Mesenchymal stem cell (in vitro differentiated cells and primary cell): ENCODE results near the gene TMEM184C.

Experiments
- DNase-seq: peaks from one replicate; pipeline ENCODE4 v3.0.0-alpha.2; 2013
- H2AFZ ChIP-seq: one replicate; pipeline ENCODE4 v1.6.1; 2013; ENCODE audit warnings: low read depth, mild to moderate bottlenecking, control low read depth, inconsistent platforms, low read length, moderate library complexity
- H2AK5ac ChIP-seq: 2 replicates; pipeline ENCODE4 v1.6.1; 2013; ENCODE audit warnings: low read length, moderate library complexity, mild to moderate bottlenecking, inconsistent platforms; ENCODE audit not compliant: severe bottlenecking
- H2BK120ac ChIP-seq: one replicate; pipeline ENCODE4 v1.6.1; 2013; ENCODE audit warnings: low read depth, mild to moderate bottlenecking, inconsistent platforms, low read length, moderate library complexity
- H2BK12ac ChIP-seq, 2 experiments: one replicate each; pipeline ENCODE4 v1.6.1; 2013; ENCODE audit warnings: inconsistent platforms in 2 of 2, low read length in 2 of 2, mild to moderate bottlenecking in 2 of 2, moderate library complexity in 2 of 2, control low read depth in 1 of 2
- H2BK15ac ChIP-seq: one replicate; pipeline ENCODE4 v1.6.1; 2013; ENCODE audit warnings: mild to moderate bottlenecking, low read depth, inconsistent platforms; ENCODE audit not compliant: poor library complexity, severe bottlenecking
- H2BK5ac ChIP-seq: 2 replicates; pipeline ENCODE4 v1.6.1; 2013; ENCODE audit warnings: low read depth, mild to moderate bottlenecking, low read length, control low read depth, inconsistent platforms; ENCODE audit not compliant: poor library complexity, severe bottlenecking
- H3K14ac ChIP-seq, 2 experiments: one replicate each; pipeline ENCODE4 v1.6.1; 2013; ENCODE audit warnings: inconsistent platforms in 2 of 2, low read length in 2 of 2, control low read depth in 1 of 2, mild to moderate bottlenecking in 1 of 2, moderate library complexity in 1 of 2
- H3K18ac ChIP-seq, 2 experiments: one replicate each; pipeline ENCODE4 v1.6.1; 2013; ENCODE audit warnings: inconsistent platforms in 2 of 2, low read length in 2 of 2, control low read depth in 1 of 2, low read depth in 1 of 2, mild to moderate bottlenecking in 1 of 2
- H3K23ac ChIP-seq, 2 experiments: one replicate each; pipeline ENCODE4 v1.6.1; 2013; ENCODE audit warnings: inconsistent platforms in 2 of 2, low read length in 2 of 2, mild to moderate bottlenecking in 2 of 2, moderate library complexity in 2 of 2, control low read depth in 1 of 2
- H3K27ac ChIP-seq: 2 replicates; pipeline ENCODE4 v1.5.1; 2013; ENCODE audit warnings: mild to moderate bottlenecking, moderate library complexity, low read length, control low read depth, inconsistent platforms; ENCODE audit not compliant: poor library complexity, severe bottlenecking
- H3K27me3 ChIP-seq, 2 experiments: 2 replicates each; pipeline versions ENCODE4 v1.6.1 to v1.7.0; 2013; ENCODE audit warnings: low read length in 2 of 2, mild to moderate bottlenecking in 2 of 2, moderate library complexity in 2 of 2, control low read depth in 1 of 2, inconsistent platforms in 1 of 2; ENCODE audit not compliant: control insufficient read depth in 1 of 2, insufficient read depth in 1 of 2
- H3K36me3 ChIP-seq, 2 experiments: 2 replicates each; pipeline versions ENCODE4 v1.6.1 to v1.7.0; 2013; ENCODE audit warnings: low read length in 2 of 2, control low read depth in 1 of 2, inconsistent platforms in 1 of 2, low read depth in 1 of 2, mild to moderate bottlenecking in 1 of 2; ENCODE audit not compliant: insufficient read depth in 2 of 2, control insufficient read depth in 1 of 2
- H3K4ac ChIP-seq, 2 experiments: one replicate each; pipeline ENCODE4 v1.6.1; 2013; ENCODE audit warnings: inconsistent platforms in 2 of 2, low read length in 2 of 2, mild to moderate bottlenecking in 2 of 2, moderate library complexity in 2 of 2, control low read depth in 1 of 2, low read depth in 1 of 2
- H3K4me1 ChIP-seq: 2 replicates; pipeline ENCODE4 v1.6.1; 2013; ENCODE audit warnings: low read depth, low read length, control low read depth; ENCODE audit not compliant: control insufficient read depth, insufficient read depth
- H3K4me2 ChIP-seq: 2 replicates; pipeline ENCODE4 v1.6.1; 2013; ENCODE audit warnings: low read length, mild to moderate bottlenecking, inconsistent platforms; ENCODE audit not compliant: poor library complexity, severe bottlenecking
- H3K4me3 ChIP-seq, 2 experiments: 2 replicates each; pipeline versions ENCODE4 v1.5.1 to v1.7.0; 2013; ENCODE audit warnings: low read length in 2 of 2, mild to moderate bottlenecking in 2 of 2, control low read depth in 1 of 2, low read depth in 1 of 2; ENCODE audit not compliant: insufficient read depth in 1 of 2
- H3K79me1 ChIP-seq: replicated peaks from 2 replicates; pipeline ENCODE4 v1.6.1; 2013; ENCODE audit warnings: mild to moderate bottlenecking, control low read depth, low read length, inconsistent platforms; ENCODE audit not compliant: poor library complexity, severe bottlenecking
- H3K9ac ChIP-seq: 2 replicates; pipeline ENCODE4 v1.7.0; 2013; ENCODE audit warnings: mild to moderate bottlenecking, low read length, moderate library complexity
- H3K9me3 ChIP-seq: 2 replicates; pipeline ENCODE4 v1.7.0; 2013; ENCODE audit warnings: mild to moderate bottlenecking, low read length; ENCODE audit not compliant: control insufficient read depth
- H4K8ac ChIP-seq: one replicate; pipeline ENCODE4 v1.6.1; 2013; ENCODE audit warnings: inconsistent platforms, mild to moderate bottlenecking, low read length, moderate library complexity
- H4K91ac ChIP-seq: one replicate; pipeline ENCODE4 v1.6.1; 2013; ENCODE audit warnings: mild to moderate bottlenecking, low read length, inconsistent platforms
- WGBS: methylation state at CpG from one replicate; pipeline ENCODE4 v1.1.7; 2013; ENCODE audit warnings: mixed read lengths; 5-methylcytosine and 5-hydroxymethylcytosine counted together

Gene TMEM184C

GRCh38 chr4:147674496-147674895, 57.3 kb downstream of the TMEM184C start:
- Histone ChIP-seq H3K4me2 (no peak overlapping the region), H4K91ac (no peak overlapping the region), H4K8ac (no peak overlapping the region), H2BK12ac (no peak overlapping the region), H3K4me1 (peaks cover 2% of the 10 kb centered on the region), H3K4me3 (no peak overlapping the region), H3K9me3 (no peaks in the 10 kb centered on the region), H3K27me3 (no peaks in the 10 kb centered on the region), H3K9ac (no peak overlapping the region), H2BK15ac (no peak overlapping the region), H3K79me1 (peaks cover 24% of the 10 kb centered on the region), H2AK5ac (no peak overlapping the region), H3K14ac (no peak overlapping the region), H2BK5ac (no peak overlapping the region), H3K36me3 (peaks cover 6 to 44% of the 10 kb centered on the region in 2 experiments), H2AFZ (no peak overlapping the region), H2BK120ac (no peak overlapping the region), H3K4ac (no peak overlapping the region), H3K18ac (no peak overlapping the region), H3K27ac (no peak overlapping the region), H3K23ac (no peak overlapping the region)
- DNase-seq = no peak
- WGBS = 100% methylated on average over 1 of the region's 1 CpG

DNA sequence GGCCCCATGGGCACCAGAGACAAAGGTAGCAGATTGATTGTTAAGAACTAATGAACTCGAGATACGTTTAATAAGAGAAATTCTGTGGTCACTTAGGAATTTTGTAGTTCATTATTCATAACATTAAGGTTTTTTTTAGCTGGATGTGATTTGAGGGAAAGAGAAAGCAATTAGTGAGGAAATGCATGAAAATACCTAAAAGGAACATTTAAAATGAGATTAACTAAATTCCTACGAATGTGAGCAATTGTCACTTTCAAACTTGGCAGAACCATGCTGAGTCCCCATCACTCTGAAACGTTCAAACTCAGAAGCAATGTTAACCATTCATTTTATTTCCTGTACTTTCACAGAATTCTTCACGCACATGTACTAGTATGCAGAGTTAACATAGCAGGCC, 60.9 kb downstream of the TMEM184C start:
- H3K27me3 ChIP-seq = no peaks in the 10 kb centered on the region
- no peak overlapping the region for H3K4me3 ChIP-seq
- no peak overlapping the region for H3K4me2 ChIP-seq
- no peak overlapping the region for H3K4ac ChIP-seq
- 86% methylated on average over 5 of the region's 5 CpGs for WGBS
- no peak overlapping the region for H2AK5ac ChIP-seq
- H2AFZ ChIP-seq = no peak overlapping the region
- peak overlapping the region; percentile 21 for H3K27ac ChIP-seq
- H2BK5ac ChIP-seq = no peak overlapping the region
- no peak overlapping the region for H4K91ac ChIP-seq
- peaks cover 2% of the 10 kb centered on the region for H3K4me1 ChIP-seq
- no peak for DNase-seq
- no peak overlapping the region for H3K9ac ChIP-seq
- peaks cover 8 to 22% of the 10 kb centered on the region in 2 experiments for H3K36me3 ChIP-seq
- H3K18ac ChIP-seq = no peak overlapping the region
- H2BK15ac ChIP-seq = no peak overlapping the region
- no peak overlapping the region for H2BK120ac ChIP-seq
- no peak overlapping the region for H4K8ac ChIP-seq
- H3K23ac ChIP-seq = no peak overlapping the region
- no peak overlapping the region for H2BK12ac ChIP-seq
- H3K79me1 ChIP-seq = peaks cover 31% of the 10 kb centered on the region
- H3K9me3 ChIP-seq = no peaks in the 10 kb centered on the region
- H3K14ac ChIP-seq = no peak overlapping the region

- Histone ChIP-seq H3K79me1 (peaks cover 26% of the 10 kb centered on the region), H2BK5ac (no peak overlapping the region), H3K27ac (peak overlapping the region; percentile 21), H2BK120ac (no peak overlapping the region), H3K4ac (no peak overlapping the region), H2AK5ac (no peak overlapping the region), H4K91ac (no peak overlapping the region), H3K9me3 (no peaks in the 10 kb centered on the region), H3K9ac (no peak overlapping the region), H2BK15ac (no peak overlapping the region), H3K4me3 (no peak overlapping the region), H3K14ac (no peak overlapping the region), H3K36me3 (peaks cover 8 to 22% of the 10 kb centered on the region in 2 experiments), H4K8ac (no peak overlapping the region), H2BK12ac (no peak overlapping the region), H3K27me3 (no peaks in the 10 kb centered on the region), H3K23ac (no peak overlapping the region), H3K4me2 (no peak overlapping the region), H3K18ac (no peak overlapping the region), H3K4me1 (peaks cover 2% of the 10 kb centered on the region), H2AFZ (no peak overlapping the region)
- WGBS = 95% methylated on average over 11 of the region's 12 CpGs
- no peak for DNase-seq
These were observed 61.8 kb downstream of the TMEM184C start for GRCh38 chr4:147678796-147679549.

GRCh38 chr4:147682755-147683154, 65.6 kb downstream of the TMEM184C start:
- Histone ChIP-seq H4K91ac (no peak overlapping the region), H2BK12ac (no peak overlapping the region), H2BK120ac (no peak overlapping the region), H3K9me3 (no peaks in the 10 kb centered on the region), H2AFZ (no peak overlapping the region), H3K4me2 (peak overlapping the region; percentile 95), H3K4me3 (peak overlapping the region in 1 of 2 experiments; percentile 78), H2BK15ac (no peak overlapping the region), H4K8ac (no peak overlapping the region), H2AK5ac (no peak overlapping the region), H2BK5ac (no peak overlapping the region), H3K4me1 (peaks cover 2% of the 10 kb centered on the region), H3K27me3 (no peaks in the 10 kb centered on the region), H3K23ac (no peak overlapping the region), H3K14ac (no peak overlapping the region), H3K27ac (no peak overlapping the region), H3K18ac (no peak overlapping the region), H3K9ac (peak overlapping the region; percentile 88), H3K79me1 (peaks cover 19% of the 10 kb centered on the region), H3K4ac (no peak overlapping the region), H3K36me3 (peaks cover 8 to 21% of the 10 kb centered on the region in 2 experiments)
- DNase-seq = peak; percentile 41
- 64% methylated on average over 2 of the region's 3 CpGs for WGBS
